GM19452 (cell line): ENCODE measurements around the gene EPHB2.

Experiments
- ATAC-seq: cut with Tn5 transposase; IDR thresholded peaks from one replicate; pipeline ENCODE4 v1.9.1; 2021; ENCODE audit not compliant: unreplicated experiment

Gene EPHB2

GRCh38 chr1:22876359-22877111, 165.9 kb downstream of the EPHB2 start:
- ATAC-seq: no peak

GRCh38 chr1:22877112-22877915, 166.7 kb downstream of the EPHB2 start:
- ATAC-seq: no peak

- ATAC-seq: no peak
These were observed 167.3 kb downstream of the EPHB2 start for GRCh38 chr1:22877980-22878379.

- no peak for ATAC-seq
These were observed 168.0 kb downstream of the EPHB2 start for GRCh38 chr1:22878626-22879025.

- ATAC-seq: no peak
These were observed 168.8 kb downstream of the EPHB2 start for GRCh38 chr1:22879445-22879844.

- no peak for ATAC-seq
These were observed 169.5 kb downstream of the EPHB2 start for GRCh38 chr1:22880174-22880601.

- ATAC-seq: no peak
These were observed 172.8 kb downstream of the EPHB2 start for GRCh38 chr1:22883406-22883805.

- ATAC-seq: no peak
These were observed 174.3 kb downstream of the EPHB2 start for GRCh38 chr1:22884806-22885530.

GRCh38 chr1:22886211-22886610, 175.6 kb downstream of the EPHB2 start:
- no peak for ATAC-seq

- ATAC-seq: no peak
These were observed 176.9 kb downstream of the EPHB2 start for GRCh38 chr1:22887491-22887890.

- ATAC-seq: no peak
These were observed 177.9 kb downstream of the EPHB2 start for GRCh38 chr1:22888320-22889075.

- ATAC-seq: no peak
These were observed 178.7 kb downstream of the EPHB2 start for GRCh38 chr1:22889213-22889827.

- ATAC-seq: no peak
These were observed 182.2 kb downstream of the EPHB2 start for GRCh38 chr1:22892789-22893188.

GRCh38 chr1:22893292-22893691, 182.7 kb downstream of the EPHB2 start:
- ATAC-seq: no peak

GRCh38 chr1:22895357-22895756, 184.7 kb downstream of the EPHB2 start:
- ATAC-seq: no peak

GRCh38 chr1:22896184-22896583, 185.5 kb downstream of the EPHB2 start:
- ATAC-seq: no peak

- no peak for ATAC-seq
These were observed 189.8 kb downstream of the EPHB2 start for GRCh38 chr1:22900451-22900850.

GRCh38 chr1:22903113-22903512, 192.5 kb downstream of the EPHB2 start:
- ATAC-seq: no peak

GRCh38 chr1:22906968-22907367, 196.3 kb downstream of the EPHB2 start:
- ATAC-seq: no peak

GRCh38 chr1:22907528-22907927, 196.9 kb downstream of the EPHB2 start:
- ATAC-seq: no peak
